ENCODE measurements around the gene ABCC10.

- TF ChIP-seq CTCF (IDR thresholded peaks at IDR 0.05; ENCODE audit: low read depth, low read length, poor library complexity, severe bottlenecking): no peak
- TF ChIP-seq EZH2phosphoT487 (IDR thresholded peaks at IDR 0.05; ENCODE audit: borderline replicate concordance, low read length): no peak
Measured at GRCh38 chr6:43434001-43434840, 6.9 kb downstream of the ABCC10 start.

Data from DOHH2 (cell line).